GM21786 (cell line): Measurements from ENCODE around the gene SLC26A1.

Source experiments
- ATAC-seq: cut with Tn5 transposase; IDR thresholded peaks from one replicate; pipeline ENCODE4 v1.9.1; 2021; ENCODE audit not compliant: unreplicated experiment

SLC26A1 gene

GRCh38 chr4:1014291-1015167 is 21.3 kb upstream of the SLC26A1 start:
- no peak for ATAC-seq

GRCh38 chr4:1013225-1014073 is 20.2 kb upstream of the SLC26A1 start:
- ATAC-seq, result no peak

- no peak for ATAC-seq
Measured at GRCh38 chr4:1012034-1012739, 19.0 kb upstream of the SLC26A1 start.

- no peak for ATAC-seq
Measured at GRCh38 chr4:1011666-1012033, 18.4 kb upstream of the SLC26A1 start.

DNA sequence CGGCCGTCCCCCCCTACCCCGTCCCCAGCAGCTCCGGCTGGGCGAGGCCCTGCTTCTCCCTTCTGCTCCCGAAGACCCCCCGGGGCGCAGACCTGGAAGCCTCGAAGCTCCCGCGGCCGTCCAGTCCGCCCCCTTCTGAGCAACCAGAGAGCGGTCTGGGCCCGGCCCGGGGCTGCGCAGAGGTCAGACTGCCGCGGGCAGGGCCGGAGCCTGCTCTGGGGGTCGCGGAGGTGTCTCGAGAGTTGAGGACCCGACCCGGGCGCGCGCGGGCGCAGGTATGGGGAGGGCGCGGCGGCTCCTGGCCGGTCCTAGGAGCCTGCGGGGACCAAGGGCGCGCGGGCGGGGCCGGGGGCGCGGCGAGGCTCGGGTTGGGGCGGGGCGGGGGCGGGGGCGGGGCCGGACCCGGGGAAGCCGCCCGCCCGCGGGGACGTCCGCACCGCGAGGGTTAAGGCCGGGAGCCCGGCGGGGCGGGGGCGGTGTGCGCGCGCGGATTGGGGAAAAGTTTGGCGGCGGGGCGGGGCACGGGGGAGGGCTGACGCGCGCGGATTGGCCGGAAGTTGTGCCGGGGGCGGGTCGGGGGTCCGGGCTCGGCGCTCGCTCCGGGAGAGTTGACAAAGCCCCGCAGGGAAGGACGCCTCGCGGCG is 17.9 kb upstream of the SLC26A1 start, which contains the start of gene FGFRL1:
FGFRL1 (plus strand) TSS at position 605 of the 644 bp plus-strand sequence. CDS start 860 bp downstream, outside the sequence.
- ATAC-seq, result no peak

DNA sequence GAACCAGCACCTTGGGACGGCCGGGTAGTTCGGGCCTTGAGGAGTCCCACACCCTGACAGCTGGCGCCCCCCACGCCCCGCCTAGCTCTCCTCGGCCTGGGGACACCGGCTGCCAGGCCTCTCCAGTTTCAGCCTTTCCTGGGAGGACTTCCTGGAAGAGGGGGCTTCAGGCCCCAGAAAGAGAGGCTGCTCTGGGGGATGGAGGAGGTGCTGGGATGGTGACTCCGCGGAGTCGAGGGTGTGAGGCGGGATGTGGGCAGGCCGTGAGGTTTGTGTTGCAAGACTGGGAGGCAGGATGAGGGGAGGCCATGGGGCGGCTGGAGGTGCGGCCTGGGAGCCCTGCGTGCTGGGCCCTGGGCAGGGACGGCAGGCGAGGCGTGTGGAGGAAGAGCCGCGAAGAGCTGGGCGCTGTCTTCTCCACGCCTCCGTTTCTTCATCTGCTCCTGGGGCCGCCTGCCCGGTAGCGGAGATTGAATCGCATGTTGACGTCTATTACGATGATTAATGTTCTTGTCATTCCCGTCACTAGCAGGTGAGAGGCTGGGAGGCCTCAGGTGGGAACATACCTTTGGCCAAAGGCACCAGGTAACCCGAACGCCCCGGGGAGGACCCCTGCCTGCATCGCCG is 17.3 kb upstream of the SLC26A1 start:
- no peak for ATAC-seq

DNA sequence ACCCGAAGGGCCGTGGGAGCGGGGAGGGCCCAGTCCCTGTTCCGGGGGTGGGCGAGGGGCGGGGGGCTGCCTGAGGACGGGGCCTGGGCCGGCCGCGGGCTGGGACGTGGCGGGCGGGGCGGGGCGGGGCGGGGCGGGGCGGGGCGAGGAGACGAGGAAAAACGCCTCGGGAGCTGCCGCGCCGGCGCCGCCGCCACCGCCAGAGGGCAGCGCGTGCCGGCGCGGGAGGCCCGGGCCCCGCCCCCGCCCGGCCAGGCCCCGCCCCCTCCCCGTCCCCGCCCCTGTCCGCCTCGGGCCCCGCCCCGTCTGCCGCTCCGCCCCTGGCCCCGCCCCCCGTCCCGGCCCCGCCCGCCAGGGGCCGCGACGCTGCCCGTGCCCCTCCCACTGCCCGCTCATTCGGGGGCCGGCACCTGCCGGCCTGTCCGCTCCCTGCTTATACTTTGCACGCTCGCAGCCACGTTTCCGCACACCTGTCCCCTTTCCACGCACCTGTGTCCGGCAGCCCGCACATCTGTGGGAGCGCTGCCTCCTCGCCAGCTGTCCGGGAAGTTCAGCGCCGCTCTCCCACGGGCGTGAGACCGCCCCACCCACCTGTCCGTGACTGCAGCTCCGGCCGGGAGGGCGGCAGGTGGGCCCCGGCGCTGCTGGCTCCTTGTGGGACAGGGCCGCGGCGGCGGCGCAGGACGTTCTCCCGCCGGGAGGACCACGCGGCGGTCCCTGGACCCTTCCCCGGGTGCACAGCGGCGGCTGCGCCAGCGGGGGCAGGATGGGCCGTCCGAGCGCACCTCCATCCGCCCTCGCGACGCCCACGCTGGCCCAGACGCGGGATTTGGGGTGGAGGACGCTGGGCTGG is 16.6 kb upstream of the SLC26A1 start:
- no peak for ATAC-seq

DNA sequence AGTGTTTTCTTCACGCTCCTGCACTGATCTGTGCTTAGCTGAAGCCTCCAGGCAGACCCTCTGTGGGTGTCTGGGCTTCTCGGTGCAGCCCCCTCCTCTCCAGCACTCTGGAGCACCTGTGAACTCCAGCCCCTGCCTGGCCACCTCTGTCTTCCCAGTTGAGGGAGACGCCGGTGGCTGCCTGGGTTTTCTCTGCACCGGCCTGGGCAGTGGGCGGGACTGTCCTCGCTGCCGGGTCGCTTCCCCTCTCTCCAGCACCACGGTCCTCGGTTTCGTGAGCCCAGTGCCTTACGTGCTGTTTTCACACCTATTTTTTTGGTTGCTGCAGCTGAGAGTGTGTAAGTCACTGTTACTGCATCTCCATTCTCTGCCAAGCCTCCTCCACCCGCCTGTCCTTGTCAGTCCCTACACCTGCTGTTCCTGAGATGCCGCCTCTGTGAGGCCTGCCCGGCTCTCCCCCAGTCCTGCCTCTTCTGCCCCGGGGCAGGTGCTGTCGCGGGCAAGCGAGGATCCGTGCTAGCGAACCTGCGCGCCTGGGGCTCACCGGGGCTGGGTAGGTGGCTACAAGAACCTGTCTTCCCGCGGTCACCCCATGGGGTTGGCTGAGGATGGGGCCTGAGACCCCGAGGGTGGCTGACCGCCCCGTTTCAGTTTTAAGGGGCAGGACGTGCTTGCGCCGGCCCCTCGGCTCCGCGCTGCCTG is 15.8 kb upstream of the SLC26A1 start:
- ATAC-seq, result no peak

DNA sequence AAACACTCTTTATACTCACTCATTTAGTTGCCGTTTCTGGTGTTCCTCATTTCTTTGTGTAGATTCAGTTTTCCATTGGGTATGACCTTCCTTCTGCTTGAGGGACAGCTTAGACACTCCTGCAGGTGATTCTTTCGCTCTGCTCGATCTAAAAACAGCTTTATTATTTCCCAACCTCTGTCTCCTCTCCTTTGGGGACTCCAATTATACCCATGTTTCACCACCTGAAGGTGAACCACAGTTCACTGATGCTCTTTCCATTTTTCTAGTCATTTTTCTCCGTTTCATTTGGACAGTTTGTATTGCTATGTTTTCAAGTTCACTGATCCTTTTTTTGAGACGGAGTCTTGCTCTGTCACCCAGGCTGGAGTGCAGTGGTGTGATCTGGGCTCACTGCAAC is 13.7 kb upstream of the SLC26A1 start:
- ATAC-seq, result no peak

- no peak for ATAC-seq
Measured at GRCh38 chr4:1004557-1005485, 11.6 kb upstream of the SLC26A1 start.

GRCh38 chr4:1004071-1004418 is 10.8 kb upstream of the SLC26A1 start:
- no peak for ATAC-seq

DNA sequence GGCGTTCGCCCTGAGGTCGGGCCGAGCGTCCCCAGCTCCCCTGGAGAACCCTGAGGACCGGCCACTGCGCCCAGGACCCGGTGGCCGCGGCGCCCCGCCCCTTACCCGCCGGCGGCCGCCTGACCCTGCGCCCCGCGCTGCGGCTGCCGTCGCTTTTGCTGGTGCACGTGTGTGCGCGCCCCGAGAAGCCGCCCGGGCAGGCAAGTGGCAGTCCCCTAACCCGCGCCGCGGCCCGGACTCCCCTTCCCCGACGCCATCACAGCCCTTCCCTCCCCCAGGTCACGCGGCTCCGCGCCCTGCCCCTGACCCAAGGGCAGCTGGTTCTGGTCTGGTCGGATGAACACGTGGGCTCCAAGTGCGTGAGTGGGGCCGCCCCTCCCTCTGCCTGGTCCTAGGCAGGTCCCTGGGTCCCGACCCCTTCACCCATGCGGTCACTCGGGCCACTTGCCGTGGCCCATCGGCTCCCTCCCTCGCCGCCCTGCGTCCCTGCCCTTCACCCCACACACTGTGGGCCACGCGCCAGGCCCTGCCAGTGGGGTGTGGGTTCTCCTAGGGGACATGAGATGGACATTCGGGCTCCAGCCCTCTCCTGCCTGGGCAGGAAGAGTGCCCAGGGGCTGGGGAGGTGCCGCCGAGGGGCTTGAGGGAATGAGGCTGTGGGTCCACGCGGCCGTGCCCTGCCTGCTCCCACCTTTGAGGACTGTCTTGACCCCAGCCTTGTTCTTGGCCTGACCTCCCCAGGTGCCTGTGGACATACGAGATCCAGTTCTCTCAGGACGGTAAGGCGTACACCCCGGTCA is 10.3 kb upstream of the SLC26A1 start:
- no peak for ATAC-seq

DNA sequence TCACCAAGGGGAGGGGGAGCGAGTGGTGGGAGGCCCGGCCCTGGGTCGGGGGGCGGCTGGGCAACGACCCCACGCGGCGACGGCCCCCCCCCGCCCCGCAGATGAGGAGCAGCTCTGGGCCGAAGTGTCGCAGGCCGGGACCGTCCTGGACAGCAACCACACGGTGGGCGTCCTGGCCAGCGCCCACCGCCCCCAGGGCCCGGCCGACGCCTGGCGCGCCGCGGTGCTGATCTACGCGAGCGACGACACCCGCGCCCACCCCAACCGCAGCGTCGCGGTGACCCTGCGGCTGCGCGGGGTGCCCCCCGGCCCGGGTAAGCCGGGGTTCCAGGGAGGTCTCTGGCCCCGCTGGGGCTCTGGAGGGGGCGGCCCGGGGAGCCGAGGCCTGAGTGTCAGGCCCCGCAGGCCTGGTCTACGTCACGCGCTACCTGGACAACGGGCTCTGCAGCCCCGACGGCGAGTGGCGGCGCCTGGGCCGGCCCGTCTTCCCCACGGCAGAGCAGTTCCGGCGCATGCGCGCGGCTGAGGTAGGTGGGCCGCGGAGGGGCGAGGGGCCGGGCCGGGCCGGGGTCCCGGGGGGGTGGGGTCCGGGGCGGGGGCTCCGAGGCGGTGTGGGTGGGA is 9.5 kb upstream of the SLC26A1 start:
- ATAC-seq, result no peak

- no peak for ATAC-seq
Measured at GRCh38 chr4:1002131-1002630, 9.0 kb upstream of the SLC26A1 start.

GRCh38 chr4:1001561-1002130 is 8.4 kb upstream of the SLC26A1 start:
- ATAC-seq, result no peak

- no peak for ATAC-seq
Measured at GRCh38 chr4:1000686-1001260, 7.6 kb upstream of the SLC26A1 start.
